Naive B cell (primary cell): Measurements from ENCODE around the gene MT1B. TPM values are rescaled to one million over a fixed set of nuclear protein-coding genes. Genes with fewer than 3 reads are reported as not detected.
A peak's percentile ranks its signal among the peaks of the same experiment; 100 is the strongest.
"Not testable (repeated sequence)": the region's sequence is repeated elsewhere in the genome, so short reads cannot be mapped to it uniquely, and the experiment has no call there.

Experiments
- ATAC-seq, 2 donors: fragments of 150-1000 bp; cut with Tn5 transposase; 2 replicates each; pipeline ENCODE4 v1.10.0; 2021; ENCODE audit warnings: low read depth in 2 of 2, mild to moderate bottlenecking in 2 of 2, moderate library complexity in 2 of 2
- DNase-seq: peaks from one replicate; pipeline ENCODE4 v3.0.0; 2022
- H3K27ac Mint-ChIP-seq, 6 donors: one replicate each; pipeline ENCODE4 v1.8.0; 2020 to 2022; ENCODE audit warnings: mild to moderate bottlenecking in 6 of 6, mixed read lengths in 6 of 6, moderate library complexity in 5 of 6, inconsistent platforms in 2 of 6
- H3K27me3 Mint-ChIP-seq, 3 donors: one replicate each; pipeline ENCODE4 v1.8.0; 2021 to 2022; ENCODE audit warnings: mixed read lengths in 3 of 3, mild to moderate bottlenecking in 1 of 3
- H3K36me3 Mint-ChIP-seq, 2 donors: one replicate each; pipeline ENCODE4 v1.8.0; 2020 to 2022; ENCODE audit warnings: mixed read lengths in 2 of 2, inconsistent platforms in 1 of 2, mild to moderate bottlenecking in 1 of 2
- H3K4me1 Mint-ChIP-seq, 3 donors: one replicate each; pipeline ENCODE4 v1.8.0; 2020 to 2022; ENCODE audit warnings: mixed read lengths in 3 of 3, inconsistent platforms in 1 of 3, mild to moderate bottlenecking in 1 of 3, moderate library complexity in 1 of 3
- H3K4me3 Mint-ChIP-seq, 8 donors: one replicate each; pipeline ENCODE4 v1.8.0; 2020 to 2022; ENCODE audit warnings: mild to moderate bottlenecking in 8 of 8, mixed read lengths in 8 of 8, moderate library complexity in 8 of 8, inconsistent platforms in 2 of 8
- H3K9me3 Mint-ChIP-seq, 7 donors: one replicate each; pipeline ENCODE4 v1.8.0; 2020 to 2022; ENCODE audit warnings: mixed read lengths in 7 of 7, mild to moderate bottlenecking in 5 of 7, inconsistent platforms in 2 of 7, moderate library complexity in 1 of 7
- polyA plus RNA-seq, 6 donors: library from polyadenylated mRNA; unstranded; fragments of 300-500 nt; fragmentation: Illumina TruSeq; gene quantifications; one replicate each; pipeline ENCODE4 v1.2.3, GENCODE V29; 2021; ENCODE audit warnings: low read depth in 6 of 6

Gene MT1B
- polyA plus RNA-seq, 6 donors from 2014 or later: not detected

DNA sequence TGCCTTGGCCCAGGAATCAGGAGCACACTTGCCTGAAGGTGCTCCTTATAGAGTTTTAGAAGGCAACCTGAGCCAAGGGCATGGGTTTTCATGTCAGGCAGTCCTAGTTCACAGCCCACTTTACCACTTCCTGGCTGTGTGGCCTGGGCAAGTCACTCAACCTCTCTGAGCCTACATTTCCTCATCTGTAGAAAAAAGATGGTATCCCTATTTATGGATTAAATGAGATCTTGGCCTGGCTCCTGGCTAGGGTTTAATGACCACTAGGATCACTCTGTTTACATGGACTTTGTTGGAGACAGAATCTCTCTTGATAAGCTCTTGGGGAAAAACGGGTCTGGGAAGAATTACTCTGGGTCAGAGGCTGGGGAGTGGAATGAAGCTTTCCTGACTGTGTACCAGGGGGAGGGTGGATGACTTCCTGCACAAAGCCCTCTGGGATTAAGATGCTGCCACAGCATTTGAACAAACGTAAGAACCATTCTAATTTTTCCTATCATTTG lies 41.0 kb upstream of the MT1B start:
- Mint-ChIP-seq H3K9me3 (peaks cover 0 to 2% (median 0%) of the 10 kb centered on the region in 7 donors), H3K27me3 (peaks cover 0 to 4% (median 0%) of the 10 kb centered on the region in 3 donors), H3K4me3 (peak overlapping the region; percentile 47 to 96 (median 82)), H3K4me1 (peaks cover 33 to 46% (median 43%) of the 10 kb centered on the region in 3 donors), H3K36me3 (no peaks in the 10 kb centered on the region), H3K27ac (peak overlapping the region in 3 of 6 donors; percentile 75 to 96 (median 89))
- ATAC-seq (no peak), DNase-seq (no peak)

DNA sequence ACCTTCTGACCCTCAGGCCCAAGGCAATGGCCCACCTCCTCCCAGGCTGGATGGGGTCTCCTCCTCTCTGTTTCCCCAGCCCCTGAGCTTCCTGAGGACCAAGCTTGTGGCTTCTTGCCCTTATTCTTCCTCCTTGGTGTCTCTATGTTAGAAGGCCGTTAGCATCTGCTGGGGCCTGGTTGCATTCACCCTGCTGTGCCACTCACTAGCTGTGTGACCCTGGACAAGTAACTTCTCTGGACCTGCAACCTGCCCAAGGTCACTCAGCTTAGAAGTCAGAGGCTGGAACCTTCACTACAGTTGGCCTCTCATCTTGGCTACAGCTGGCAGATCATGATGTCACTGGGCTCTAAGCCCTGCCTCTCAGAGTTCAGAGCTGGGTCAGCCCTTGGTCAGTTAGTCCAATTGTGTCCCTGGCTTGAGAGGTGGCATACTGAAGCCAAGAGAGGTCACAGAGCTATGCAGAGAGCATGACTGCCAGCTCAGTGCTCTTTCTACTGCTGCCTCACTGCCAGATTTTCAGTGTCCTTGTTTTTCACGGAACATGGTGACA lies 40.3 kb upstream of the MT1B start:
- no peak for DNase-seq
- H3K36me3 Mint-ChIP-seq: no peaks in the 10 kb centered on the region
- H3K9me3 Mint-ChIP-seq: no peaks in the 10 kb centered on the region
- peaks cover 0 to 5% (median under 1%) of the 10 kb centered on the region in 3 donors for H3K27me3 Mint-ChIP-seq
- no peak for ATAC-seq
- peaks cover 33 to 46% (median 43%) of the 10 kb centered on the region in 3 donors for H3K4me1 Mint-ChIP-seq
- peak overlapping the region in 7 of 8 donors; percentile 34 to 92 (median 50) for H3K4me3 Mint-ChIP-seq
- peak overlapping the region in 4 of 6 donors; percentile 54 to 87 (median 76) for H3K27ac Mint-ChIP-seq

DNA sequence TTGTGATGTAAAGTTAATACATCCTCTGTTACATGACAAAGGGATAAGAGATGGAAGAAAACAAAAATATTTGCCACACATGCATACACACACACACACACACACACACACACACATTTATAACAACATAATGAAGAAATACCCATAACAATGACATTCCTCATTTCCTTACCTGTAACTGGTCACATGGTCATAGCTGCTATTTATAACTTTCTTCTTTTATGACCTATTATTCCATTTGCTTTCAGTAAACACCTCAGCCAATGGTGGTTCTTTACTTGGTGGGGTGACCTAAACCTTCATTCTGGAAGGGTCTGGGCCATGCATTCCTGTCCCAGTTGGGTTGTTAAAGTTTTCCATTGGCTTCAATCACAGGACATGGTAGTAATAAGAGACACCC lies 38.0 kb upstream of the MT1B start:
- H3K4me3 Mint-ChIP-seq: no peak overlapping the region

DNA sequence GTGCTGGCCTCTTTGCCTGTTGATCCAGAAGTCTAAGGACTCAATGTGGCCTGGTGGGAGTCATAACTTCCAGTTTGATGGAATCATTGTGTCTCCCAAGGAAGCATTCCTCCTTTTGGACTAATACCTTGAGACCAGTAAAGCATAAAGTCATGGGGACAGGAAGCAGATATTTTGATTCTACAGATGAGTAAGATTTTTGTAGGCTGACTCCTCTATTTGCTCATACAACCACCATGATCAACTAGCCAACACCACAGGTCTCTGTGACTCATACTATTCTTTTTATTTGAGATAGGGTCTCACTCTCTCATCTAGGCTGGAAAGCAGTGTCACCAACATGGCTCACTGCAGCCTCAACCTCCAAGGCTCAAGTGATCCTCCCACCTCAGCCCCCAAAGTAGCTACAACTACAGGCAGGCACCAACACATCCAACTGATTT lies 37.1 kb upstream of the MT1B start:
- Mint-ChIP-seq H3K27me3 (peaks cover 21 to 32% (median 32%) of the 10 kb centered on the region in 3 donors), H3K27ac (no peak overlapping the region), H3K4me1 (peaks cover 22 to 30% (median 27%) of the 10 kb centered on the region in 3 donors), H3K9me3 (peaks cover 0 to 4% (median 0%) of the 10 kb centered on the region in 7 donors), H3K4me3 (peak overlapping the region in 1 of 8 donors; percentile 25), H3K36me3 (no peaks in the 10 kb centered on the region)
- ATAC-seq (no peak), DNase-seq (no peak)

More for the DNA sequence above, 38.0 kb upstream of the MT1B start:
- Mint-ChIP-seq H3K27me3 (peaks cover 16 to 24% (median 23%) of the 10 kb centered on the region in 3 donors), H3K9me3 (peaks cover 0 to 4% (median 0%) of the 10 kb centered on the region in 7 donors), H3K4me1 (peaks cover 30 to 39% (median 36%) of the 10 kb centered on the region in 3 donors), H3K27ac (no peak overlapping the region), H3K36me3 (no peaks in the 10 kb centered on the region)
- ATAC-seq (no peak), DNase-seq (no peak)

DNA sequence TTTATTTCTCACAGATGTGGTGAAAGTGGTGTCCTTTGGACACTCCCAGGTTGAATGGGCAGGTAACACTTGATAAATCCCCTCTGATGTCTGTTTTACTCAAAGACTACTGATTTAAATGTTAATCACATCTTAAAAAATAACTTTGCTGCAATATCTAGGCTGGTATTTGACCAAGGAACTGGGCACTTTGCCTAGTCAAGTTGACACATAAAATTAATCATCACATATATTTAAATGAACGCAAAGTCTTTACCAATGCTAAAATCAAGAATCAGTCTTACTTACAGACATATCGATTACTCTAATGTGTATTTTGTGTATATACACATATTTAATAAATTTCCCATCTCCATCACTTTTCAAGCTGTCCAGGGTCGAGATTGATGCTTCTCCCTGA lies 36.3 kb upstream of the MT1B start:
- peaks cover 0 to 4% (median 0%) of the 10 kb centered on the region in 7 donors for H3K9me3 Mint-ChIP-seq
- H3K4me3 Mint-ChIP-seq: no peak overlapping the region
- peaks cover 21 to 40% (median 36%) of the 10 kb centered on the region in 3 donors for H3K27me3 Mint-ChIP-seq
- peaks cover 17 to 23% (median 20%) of the 10 kb centered on the region in 3 donors for H3K4me1 Mint-ChIP-seq
- no peak overlapping the region for H3K27ac Mint-ChIP-seq
- no peak for DNase-seq
- ATAC-seq: no peak
- no peaks in the 10 kb centered on the region for H3K36me3 Mint-ChIP-seq

DNA sequence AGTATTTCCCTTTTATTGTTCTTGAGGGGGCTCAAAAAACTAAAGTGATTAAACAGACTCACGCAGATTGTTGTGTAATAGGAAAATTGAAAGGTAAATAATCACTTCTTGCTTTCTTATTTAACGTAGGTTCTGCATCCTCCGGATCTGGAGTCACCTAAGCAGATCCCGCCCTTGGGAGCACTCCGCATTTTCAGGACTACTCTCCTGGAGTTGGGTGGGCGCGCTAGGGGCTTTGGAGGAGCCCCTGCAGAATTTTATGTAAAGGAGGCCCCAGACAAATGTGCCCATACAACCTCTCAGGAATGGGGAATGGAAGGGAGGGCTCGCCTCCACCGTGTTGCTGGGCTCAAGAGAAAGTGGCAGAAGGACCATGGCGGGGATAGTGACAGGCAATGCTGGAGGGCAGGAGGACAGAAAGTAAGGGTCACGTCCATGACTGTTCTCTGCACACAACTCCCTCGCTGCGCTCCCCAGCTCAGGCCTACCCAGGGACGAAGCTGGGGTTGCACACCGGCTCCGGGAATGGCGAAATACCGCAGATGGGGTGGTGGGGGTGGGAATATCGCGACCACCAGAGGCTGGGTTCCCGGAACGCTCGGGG lies 35.0 kb upstream of the MT1B start:
- H3K27me3 Mint-ChIP-seq: peaks cover 24 to 48% (median 46%) of the 10 kb centered on the region in 3 donors
- no peaks in the 10 kb centered on the region for H3K36me3 Mint-ChIP-seq
- H3K4me1 Mint-ChIP-seq: peaks cover 7 to 12% (median 10%) of the 10 kb centered on the region in 3 donors
- DNase-seq (no peak), ATAC-seq (no peak)
- peaks cover 0 to 4% (median 0%) of the 10 kb centered on the region in 7 donors for H3K9me3 Mint-ChIP-seq
- peak overlapping the region in 5 of 8 donors; percentile 5 to 61 (median 59) for H3K4me3 Mint-ChIP-seq
- no peak overlapping the region for H3K27ac Mint-ChIP-seq

DNA sequence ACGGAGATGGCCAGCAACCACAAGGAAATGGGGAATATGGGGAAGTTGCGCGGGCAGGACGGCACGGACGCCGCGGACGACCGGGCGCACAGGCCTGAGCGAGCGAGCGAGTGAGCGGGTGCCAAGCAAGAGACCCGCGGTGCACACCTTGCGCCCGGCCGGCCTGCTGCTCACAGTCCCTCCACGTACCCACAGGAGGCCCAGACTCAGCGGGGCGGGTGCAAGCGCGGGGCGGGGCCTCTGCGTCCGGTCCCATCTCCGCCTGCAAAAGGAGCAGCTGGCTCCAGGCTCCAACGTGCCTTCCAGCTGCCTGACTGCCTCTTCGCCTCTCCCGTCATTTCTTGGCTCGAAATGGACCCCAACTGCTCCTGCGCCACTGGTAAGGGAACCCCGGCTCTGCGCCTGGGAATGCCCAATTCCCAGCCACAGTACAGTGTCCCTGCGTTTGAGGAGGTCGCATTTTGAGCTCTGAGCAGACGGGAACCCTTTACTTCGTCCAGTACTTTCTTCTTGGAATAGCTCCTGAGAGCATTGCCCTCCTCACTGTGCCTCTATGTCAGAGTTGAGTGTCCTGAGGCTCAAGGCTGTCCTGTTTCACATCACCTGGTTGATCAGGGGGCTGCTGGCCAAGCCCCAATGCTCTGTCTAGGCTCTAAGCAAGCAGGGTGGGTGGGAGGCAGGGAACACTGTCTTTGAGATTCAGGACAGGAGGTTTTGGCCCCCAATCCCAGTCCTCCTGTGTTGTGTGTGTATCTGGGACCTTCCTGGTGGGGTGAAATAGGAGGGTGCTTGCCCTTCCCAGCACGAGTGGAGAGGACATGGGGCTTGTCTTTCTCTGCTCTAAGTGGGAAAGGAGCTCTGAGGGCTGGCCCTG lies 34.2 kb upstream of the MT1B start:
- ATAC-seq (peak; percentile 18 to 38), DNase-seq (no peak)
- H3K4me1 Mint-ChIP-seq: peaks cover 7 to 12% (median 10%) of the 10 kb centered on the region in 3 donors
- peaks cover 0 to 4% (median 0%) of the 10 kb centered on the region in 7 donors for H3K9me3 Mint-ChIP-seq
- H3K27me3 Mint-ChIP-seq: peaks cover 24 to 55% (median 54%) of the 10 kb centered on the region in 3 donors
- H3K27ac Mint-ChIP-seq: peak overlapping the region in 1 of 6 donors; percentile 25
- H3K36me3 Mint-ChIP-seq: no peaks in the 10 kb centered on the region
- peak overlapping the region in 7 of 8 donors; percentile 12 to 83 (median 59) for H3K4me3 Mint-ChIP-seq

DNA sequence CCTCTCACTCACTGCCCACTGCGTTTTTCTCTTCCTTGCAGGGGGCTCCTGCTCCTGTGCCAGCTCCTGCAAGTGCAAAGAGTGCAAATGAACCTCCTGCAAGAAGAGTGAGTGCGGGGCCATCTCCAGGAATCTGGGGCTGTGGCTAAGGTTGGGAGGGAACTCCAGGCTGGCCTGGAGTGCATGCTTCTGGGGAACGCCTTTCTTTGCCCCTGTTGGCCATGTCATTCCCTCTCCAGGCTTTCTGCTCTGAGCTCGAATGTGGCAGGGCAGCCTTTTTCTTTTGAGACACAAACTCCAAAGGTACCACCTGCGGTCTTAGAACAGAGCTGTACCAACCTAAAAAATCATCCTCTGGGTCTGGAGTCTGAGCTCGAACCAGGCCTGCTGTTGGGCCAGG lies 33.5 kb upstream of the MT1B start:
- Mint-ChIP-seq H3K4me3 (no peak overlapping the region), H3K9me3 (peaks cover 0 to 4% (median 0%) of the 10 kb centered on the region in 7 donors), H3K27me3 (peaks cover 29 to 60% (median 55%) of the 10 kb centered on the region in 3 donors), H3K36me3 (no peaks in the 10 kb centered on the region), H3K27ac (no peak overlapping the region), H3K4me1 (peaks cover 7 to 12% (median 10%) of the 10 kb centered on the region in 3 donors)
- no peak for ATAC-seq
- DNase-seq: no peak

DNA sequence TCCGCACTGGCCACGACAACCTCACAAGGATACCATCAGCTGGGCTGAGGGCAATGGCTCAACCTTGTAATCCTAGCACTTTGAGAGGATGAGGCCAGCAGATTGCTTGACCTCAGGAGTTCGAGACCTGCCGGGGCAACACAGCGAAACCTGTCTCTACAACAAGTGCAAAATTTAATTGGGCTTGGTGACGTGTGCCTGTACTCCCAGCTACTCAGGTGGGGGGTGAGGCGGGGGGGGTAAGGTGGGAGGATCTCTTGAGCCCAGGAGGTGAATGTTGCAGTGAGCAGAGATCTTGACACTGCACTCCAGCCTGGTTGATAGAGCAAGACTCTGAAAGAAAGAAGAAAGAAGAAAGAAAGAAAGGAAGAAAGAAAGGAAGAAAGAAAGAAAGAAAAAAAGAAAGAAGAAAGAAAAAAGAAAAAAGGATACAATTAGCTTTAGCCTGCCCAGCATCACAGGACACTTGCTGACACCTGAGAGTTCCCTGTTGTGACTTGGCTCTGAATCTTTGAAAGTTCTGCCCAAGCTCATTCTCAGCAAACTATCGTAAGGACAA lies 31.3 kb upstream of the MT1B start:
- H3K4me1 Mint-ChIP-seq: peaks cover 13 to 20% (median 19%) of the 10 kb centered on the region in 3 donors
- DNase-seq (no peak), ATAC-seq (no peak)
- peak overlapping the region in 1 of 6 donors; percentile 35 for H3K27ac Mint-ChIP-seq
- H3K36me3 Mint-ChIP-seq: no peaks in the 10 kb centered on the region
- peaks cover 45 to 79% (median 71%) of the 10 kb centered on the region in 3 donors for H3K27me3 Mint-ChIP-seq
- no peak overlapping the region for H3K4me3 Mint-ChIP-seq
- peaks cover 0 to 4% (median 0%) of the 10 kb centered on the region in 7 donors for H3K9me3 Mint-ChIP-seq

DNA sequence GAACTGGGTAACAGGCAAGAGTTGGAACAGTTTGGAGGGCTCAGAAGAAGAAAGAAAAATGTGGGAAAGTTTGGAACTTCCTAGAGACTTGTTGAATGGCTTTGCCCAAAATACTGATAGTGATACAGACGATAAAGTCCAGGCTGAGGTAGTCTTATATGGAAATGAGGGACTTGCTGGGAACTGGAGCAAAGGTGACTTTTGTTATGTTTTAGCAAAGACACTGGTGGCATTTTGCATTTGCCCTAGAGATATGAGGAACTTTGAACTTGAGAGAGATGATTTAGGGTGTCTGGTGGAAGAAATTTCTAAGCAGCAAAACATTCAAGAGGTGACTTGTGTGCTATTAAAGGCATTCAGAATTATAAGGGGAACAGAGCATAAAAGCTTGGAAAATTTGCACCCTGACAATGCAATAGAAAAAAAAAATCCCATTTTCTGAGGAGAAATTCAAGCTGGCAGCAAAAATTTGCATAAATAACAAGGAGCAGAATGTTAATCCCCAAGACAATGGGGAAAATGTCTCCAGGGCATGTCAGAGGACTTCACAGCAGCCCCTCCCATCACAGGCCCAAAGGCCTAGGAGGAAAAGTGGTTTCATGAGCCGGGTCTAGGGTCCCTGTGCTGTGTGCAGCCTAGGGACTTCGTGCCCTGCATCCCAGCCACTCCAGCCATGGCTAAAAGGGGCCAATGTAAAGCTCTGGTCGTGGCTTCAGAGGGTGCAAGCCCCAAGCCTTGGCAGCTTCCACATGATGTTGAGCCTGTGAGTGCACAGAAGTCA lies 29.8 kb upstream of the MT1B start:
- not testable (repeated sequence) for DNase-seq, H3K9me3 Mint-ChIP-seq, ATAC-seq, H3K36me3 Mint-ChIP-seq
- H3K27me3 Mint-ChIP-seq: peaks cover 45 to 89% (median 75%) of the 10 kb centered on the region in 3 donors
- H3K4me3 Mint-ChIP-seq: peak overlapping the region in 1 of 8 donors; percentile 67
- peaks cover 16 to 23% (median 22%) of the 10 kb centered on the region in 3 donors for H3K4me1 Mint-ChIP-seq
- H3K27ac Mint-ChIP-seq: peak overlapping the region in 1 of 6 donors; percentile 47

DNA sequence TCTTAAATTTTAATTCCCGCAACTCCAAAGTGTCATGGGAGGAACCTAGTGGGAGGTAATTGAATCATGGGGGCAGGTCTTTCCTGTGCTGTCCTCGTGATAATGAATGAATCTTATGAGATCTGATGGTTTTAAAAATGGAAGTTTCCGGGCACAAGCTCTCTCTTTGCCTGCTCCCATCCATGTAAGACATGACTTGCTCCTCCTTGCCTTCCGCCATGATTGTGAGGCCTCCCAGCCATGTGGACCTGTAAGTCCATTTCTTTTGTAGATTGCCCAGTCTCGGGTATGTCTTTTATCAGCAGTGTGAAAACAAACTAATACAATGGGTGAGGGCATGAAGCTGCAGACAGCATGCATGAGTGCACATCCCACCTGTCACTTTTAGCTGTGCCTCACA lies 28.5 kb upstream of the MT1B start:
- peaks cover 43 to 80% (median 62%) of the 10 kb centered on the region in 3 donors for H3K27me3 Mint-ChIP-seq
- peak overlapping the region in 1 of 8 donors; percentile 54 for H3K4me3 Mint-ChIP-seq
- H3K4me1 Mint-ChIP-seq: peaks cover 12 to 15% (median 13%) of the 10 kb centered on the region in 3 donors
- H3K27ac Mint-ChIP-seq: peak overlapping the region in 1 of 6 donors; percentile 44
- not testable (repeated sequence) for DNase-seq, ATAC-seq, H3K36me3 Mint-ChIP-seq, H3K9me3 Mint-ChIP-seq

DNA sequence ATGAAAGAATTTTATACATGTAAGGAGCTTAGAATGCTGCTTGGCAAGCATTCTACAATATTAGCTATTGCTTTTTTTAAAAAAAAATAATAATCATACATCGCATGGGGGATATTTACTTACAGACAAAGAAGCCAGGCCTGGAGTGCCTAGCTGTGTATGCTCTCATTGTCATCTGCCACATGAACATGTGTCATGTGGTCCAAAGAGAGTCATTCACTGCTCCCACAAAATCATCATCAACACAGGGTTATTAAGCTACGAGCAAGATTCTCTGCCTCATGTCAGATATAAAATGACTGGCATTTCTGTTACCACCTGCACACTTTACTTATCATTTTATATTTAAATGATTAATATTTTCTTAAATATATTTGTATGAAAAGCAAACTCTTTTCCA lies 28.0 kb upstream of the MT1B start:
- no peak overlapping the region for H3K27ac Mint-ChIP-seq
- peaks cover 13 to 15% (median 14%) of the 10 kb centered on the region in 3 donors for H3K4me1 Mint-ChIP-seq
- ATAC-seq (no peak), DNase-seq (no peak)
- peaks cover 39 to 77% (median 60%) of the 10 kb centered on the region in 3 donors for H3K27me3 Mint-ChIP-seq
- peak overlapping the region in 1 of 8 donors; percentile 54 for H3K4me3 Mint-ChIP-seq
- no peaks in the 10 kb centered on the region for H3K36me3 Mint-ChIP-seq
- no peaks in the 10 kb centered on the region for H3K9me3 Mint-ChIP-seq
